ENCODE measurements around the gene NKX2-4.

NKX2-4 gene

DNA sequence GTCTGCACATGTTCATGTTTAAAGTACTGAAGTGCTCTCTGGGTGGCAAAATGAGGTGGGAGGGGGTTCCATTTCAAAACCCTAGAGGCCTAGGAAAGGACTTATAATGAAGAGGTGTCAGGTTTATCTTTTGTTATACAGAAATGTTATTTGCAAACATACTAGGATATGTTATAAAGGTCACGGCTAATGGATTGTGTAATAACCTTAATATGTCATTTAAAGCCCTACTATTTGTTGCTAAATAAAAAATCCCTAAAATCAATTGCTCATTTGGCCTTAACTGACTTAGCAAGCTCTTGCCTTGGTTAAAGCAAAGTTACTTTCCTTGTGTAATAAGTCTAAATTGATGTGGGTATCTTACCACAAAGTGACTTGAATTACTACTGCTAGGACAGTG is 8.8 kb downstream of the NKX2-4 start:
- DNase-seq (ENCODE audit: low read depth), result no peak
- no peak overlapping the region for H3K4me3 ChIP-seq (ENCODE audit: low read depth, low read length)
- no peak for TF ChIP-seq CTCF (IDR thresholded peaks at IDR 0.05; ENCODE audit: control insufficient read depth, extremely low read depth, insufficient read depth)

DNA sequence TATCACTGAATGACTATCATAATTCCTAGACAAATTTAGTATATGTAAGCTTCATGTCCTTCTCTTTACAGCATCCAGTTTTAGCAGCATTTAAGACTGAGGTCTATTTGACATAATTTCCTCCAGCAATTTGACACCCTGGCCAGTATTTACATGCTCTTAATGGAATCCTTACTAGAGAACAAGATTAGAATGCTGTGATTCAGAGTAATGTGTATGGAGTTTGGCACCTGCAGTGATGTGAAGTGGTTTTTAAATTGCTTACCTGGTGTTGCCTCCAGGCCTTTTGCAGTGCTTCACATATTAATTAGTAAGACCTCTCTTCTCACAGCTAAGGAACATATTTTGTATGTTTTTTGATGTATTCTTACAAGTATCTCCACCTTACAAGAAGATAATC is 9.8 kb downstream of the NKX2-4 start:
- no peak overlapping the region for H3K4me3 ChIP-seq (ENCODE audit: low read depth, low read length)
- no peak for DNase-seq (ENCODE audit: low read depth)
- TF ChIP-seq CTCF (IDR thresholded peaks at IDR 0.05; ENCODE audit: control insufficient read depth, extremely low read depth, insufficient read depth), result no peak

DNA sequence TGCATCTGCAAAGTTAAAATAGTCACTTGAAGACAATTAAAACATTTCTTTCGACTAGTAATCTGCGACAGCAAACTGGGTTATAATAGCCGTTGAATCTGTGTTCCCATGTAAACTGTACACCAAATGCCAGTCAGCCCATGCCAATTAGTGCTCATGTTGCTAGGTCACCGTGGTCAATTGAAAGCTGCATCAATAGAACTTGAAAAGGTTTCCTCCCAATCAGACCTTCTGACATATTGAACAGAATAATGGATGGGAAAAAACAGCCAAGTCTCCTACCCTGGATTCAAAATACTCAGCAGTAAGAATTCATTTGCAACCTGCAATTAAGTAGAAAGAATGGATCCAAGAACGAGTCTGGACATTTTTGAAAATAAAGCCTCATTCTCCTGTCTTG is 11.2 kb downstream of the NKX2-4 start:
- no peak for DNase-seq (ENCODE audit: low read depth)
- TF ChIP-seq CTCF (IDR thresholded peaks at IDR 0.05; ENCODE audit: control insufficient read depth, extremely low read depth, insufficient read depth), result no peak
- H3K4me3 ChIP-seq (ENCODE audit: low read depth, low read length), result no peak overlapping the region

- no peak for DNase-seq (ENCODE audit: low read depth)
- no peak overlapping the region for H3K4me3 ChIP-seq (ENCODE audit: low read depth, low read length)
- no peak for TF ChIP-seq CTCF (IDR thresholded peaks at IDR 0.05; ENCODE audit: control insufficient read depth, extremely low read depth, insufficient read depth)
These were observed 12.9 kb downstream of the NKX2-4 start for GRCh38 chr20:21384308-21384892.

GRCh38 chr20:21381619-21382018 is 15.7 kb downstream of the NKX2-4 start:
- no peak overlapping the region for H3K4me3 ChIP-seq (ENCODE audit: low read depth, low read length)
- DNase-seq (ENCODE audit: low read depth), result no peak
- no peak for TF ChIP-seq CTCF (IDR thresholded peaks at IDR 0.05; ENCODE audit: control insufficient read depth, extremely low read depth, insufficient read depth)

- no peak overlapping the region for H3K4me3 ChIP-seq (ENCODE audit: low read depth, low read length)
- peak; percentile 28 for DNase-seq (ENCODE audit: low read depth)
- TF ChIP-seq CTCF (IDR thresholded peaks at IDR 0.05; ENCODE audit: control insufficient read depth, extremely low read depth, insufficient read depth), result no peak
These were observed 16.6 kb downstream of the NKX2-4 start for GRCh38 chr20:21380711-21381110.

DNA sequence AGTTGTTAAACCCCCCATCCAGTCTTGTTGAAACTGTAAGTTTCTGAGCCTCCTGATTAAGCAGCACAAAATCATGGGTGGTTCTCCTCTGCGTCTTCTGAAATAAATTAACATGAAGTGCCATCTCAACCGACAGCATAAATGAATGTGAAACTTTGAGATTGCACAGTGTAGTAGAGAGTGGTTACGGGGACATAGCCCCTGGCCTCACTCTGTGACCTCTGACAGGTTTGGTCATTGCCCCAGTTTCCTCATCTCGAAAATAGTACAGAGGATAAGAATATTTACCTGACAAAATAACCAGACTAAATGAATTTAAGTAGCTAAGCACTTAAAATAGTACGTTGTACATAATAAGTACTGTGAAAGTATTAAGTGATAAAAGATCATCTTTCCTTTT is 19.1 kb downstream of the NKX2-4 start:
- no peak for TF ChIP-seq CTCF (IDR thresholded peaks at IDR 0.05; ENCODE audit: control insufficient read depth, extremely low read depth, insufficient read depth)
- no peak overlapping the region for H3K4me3 ChIP-seq (ENCODE audit: low read depth, low read length)
- DNase-seq (ENCODE audit: low read depth), result no peak

All from LNCaP clone FGC (cell line).